ENCODE results near the gene GDNF.

GDNF gene

DNA sequence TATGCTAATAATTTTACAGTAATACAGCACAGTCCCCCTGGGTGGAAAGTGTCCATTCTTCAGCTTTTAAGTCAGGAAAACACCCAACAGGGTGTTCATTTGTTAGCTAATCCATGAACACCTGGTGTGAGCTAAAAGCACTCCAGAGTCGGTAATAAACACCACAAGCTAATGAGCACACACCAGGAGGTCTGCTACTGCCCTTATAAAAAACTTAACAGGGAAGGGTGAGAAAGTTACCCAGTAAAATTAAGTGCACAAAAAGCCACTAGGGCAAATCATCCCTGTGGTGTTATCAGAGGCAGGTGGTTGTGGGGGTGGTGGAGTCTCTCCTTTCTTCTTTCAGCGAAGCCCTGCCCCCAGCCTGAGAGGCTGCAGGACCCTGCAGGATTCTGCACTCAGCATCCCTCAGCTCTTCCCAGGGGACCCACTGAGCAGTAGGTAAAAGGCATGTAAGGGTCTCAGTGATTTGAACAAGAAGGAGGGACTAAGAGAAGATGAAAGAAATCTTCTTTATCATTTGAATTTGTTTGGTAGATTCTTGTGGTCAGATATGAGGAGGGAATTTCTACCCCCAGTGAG, 14.4 kb downstream of the GDNF start:
- H3K4me3 ChIP-seq (replicated peaks; ENCODE audit: insufficient read depth, low read length) = no peak overlapping the region
- no peak overlapping the region for H3K27ac ChIP-seq (replicated peaks)
- H3K27me3 ChIP-seq (ENCODE audit: insufficient read depth, poor library complexity, severe bottlenecking) = peaks cover 7% of the 10 kb centered on the region
- no peak for TF ChIP-seq POLR2AphosphoS5 (IDR thresholded peaks at IDR 0.05; ENCODE audit: low read depth)
- no peak for TF ChIP-seq SPI1 (IDR thresholded peaks at IDR 0.05; ENCODE audit: borderline replicate concordance, low read depth)
- TF ChIP-seq GABPA (IDR thresholded peaks at IDR 0.05; ENCODE audit: low read depth) = no peak
- TF ChIP-seq, protein P1, sequence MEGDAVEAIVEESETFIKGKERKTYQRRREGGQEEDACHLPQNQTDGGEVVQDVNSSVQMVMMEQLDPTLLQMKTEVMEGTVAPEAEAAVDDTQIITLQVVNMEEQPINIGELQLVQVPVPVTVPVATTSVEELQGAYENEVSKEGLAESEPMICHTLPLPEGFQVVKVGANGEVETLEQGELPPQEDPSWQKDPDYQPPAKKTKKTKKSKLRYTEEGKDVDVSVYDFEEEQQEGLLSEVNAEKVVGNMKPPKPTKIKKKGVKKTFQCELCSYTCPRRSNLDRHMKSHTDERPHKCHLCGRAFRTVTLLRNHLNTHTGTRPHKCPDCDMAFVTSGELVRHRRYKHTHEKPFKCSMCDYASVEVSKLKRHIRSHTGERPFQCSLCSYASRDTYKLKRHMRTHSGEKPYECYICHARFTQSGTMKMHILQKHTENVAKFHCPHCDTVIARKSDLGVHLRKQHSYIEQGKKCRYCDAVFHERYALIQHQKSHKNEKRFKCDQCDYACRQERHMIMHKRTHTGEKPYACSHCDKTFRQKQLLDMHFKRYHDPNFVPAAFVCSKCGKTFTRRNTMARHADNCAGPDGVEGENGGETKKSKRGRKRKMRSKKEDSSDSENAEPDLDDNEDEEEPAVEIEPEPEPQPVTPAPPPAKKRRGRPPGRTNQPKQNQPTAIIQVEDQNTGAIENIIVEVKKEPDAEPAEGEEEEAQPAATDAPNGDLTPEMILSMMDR (IDR thresholded peaks at IDR 0.05; ENCODE audit: insufficient read depth, low read length) = no peak
- TF ChIP-seq, protein P2, sequence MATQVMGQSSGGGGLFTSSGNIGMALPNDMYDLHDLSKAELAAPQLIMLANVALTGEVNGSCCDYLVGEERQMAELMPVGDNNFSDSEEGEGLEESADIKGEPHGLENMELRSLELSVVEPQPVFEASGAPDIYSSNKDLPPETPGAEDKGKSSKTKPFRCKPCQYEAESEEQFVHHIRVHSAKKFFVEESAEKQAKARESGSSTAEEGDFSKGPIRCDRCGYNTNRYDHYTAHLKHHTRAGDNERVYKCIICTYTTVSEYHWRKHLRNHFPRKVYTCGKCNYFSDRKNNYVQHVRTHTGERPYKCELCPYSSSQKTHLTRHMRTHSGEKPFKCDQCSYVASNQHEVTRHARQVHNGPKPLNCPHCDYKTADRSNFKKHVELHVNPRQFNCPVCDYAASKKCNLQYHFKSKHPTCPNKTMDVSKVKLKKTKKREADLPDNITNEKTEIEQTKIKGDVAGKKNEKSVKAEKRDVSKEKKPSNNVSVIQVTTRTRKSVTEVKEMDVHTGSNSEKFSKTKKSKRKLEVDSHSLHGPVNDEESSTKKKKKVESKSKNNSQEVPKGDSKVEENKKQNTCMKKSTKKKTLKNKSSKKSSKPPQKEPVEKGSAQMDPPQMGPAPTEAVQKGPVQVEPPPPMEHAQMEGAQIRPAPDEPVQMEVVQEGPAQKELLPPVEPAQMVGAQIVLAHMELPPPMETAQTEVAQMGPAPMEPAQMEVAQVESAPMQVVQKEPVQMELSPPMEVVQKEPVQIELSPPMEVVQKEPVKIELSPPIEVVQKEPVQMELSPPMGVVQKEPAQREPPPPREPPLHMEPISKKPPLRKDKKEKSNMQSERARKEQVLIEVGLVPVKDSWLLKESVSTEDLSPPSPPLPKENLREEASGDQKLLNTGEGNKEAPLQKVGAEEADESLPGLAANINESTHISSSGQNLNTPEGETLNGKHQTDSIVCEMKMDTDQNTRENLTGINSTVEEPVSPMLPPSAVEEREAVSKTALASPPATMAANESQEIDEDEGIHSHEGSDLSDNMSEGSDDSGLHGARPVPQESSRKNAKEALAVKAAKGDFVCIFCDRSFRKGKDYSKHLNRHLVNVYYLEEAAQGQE (IDR thresholded peaks at IDR 0.05; ENCODE audit: insufficient replicate concordance, low read depth) = no peak
- DNase-seq (ENCODE audit: low read depth in 1 of 2, low spot score in 1 of 2) = no peak

DNA sequence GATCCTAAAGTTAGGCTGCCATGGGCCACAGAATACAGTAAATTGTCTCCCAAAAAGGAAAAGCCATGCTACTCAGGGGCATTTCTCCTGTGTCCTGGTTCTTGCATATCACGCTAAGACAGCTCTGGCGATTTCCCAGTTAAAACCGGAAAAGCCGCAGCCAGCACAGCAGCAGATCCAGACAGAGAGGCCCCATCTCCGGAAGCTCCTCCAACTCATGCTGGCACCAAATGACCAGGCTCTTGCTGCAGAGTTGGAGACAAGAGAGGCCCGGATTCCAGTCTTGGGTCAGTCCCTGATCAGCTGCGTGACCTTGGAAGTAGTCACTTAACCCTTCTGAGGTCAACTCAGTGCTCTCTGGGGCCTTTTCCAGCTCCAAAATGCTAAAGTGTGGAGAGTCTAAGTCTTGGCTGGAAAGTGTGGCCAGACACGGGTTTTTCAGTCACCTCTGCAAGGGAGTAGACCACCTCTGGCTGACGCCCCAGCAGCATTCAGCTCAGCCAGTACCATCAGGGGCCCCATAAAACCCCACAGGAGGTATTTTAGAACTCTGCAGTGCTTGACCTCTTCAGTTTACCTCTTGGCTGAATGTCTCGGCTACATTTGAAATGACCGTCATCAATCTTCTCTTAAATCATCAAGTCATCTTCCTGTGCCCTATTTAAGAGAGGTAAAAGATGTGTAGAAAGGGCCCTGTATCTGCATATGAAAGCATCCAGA, 16.2 kb downstream of the GDNF start:
- Histone ChIP-seq H3K4me3 (replicated peaks; ENCODE audit: insufficient read depth, low read length) (no peak overlapping the region), H3K27ac (replicated peaks) (no peak overlapping the region), H3K27me3 (ENCODE audit: insufficient read depth, poor library complexity, severe bottlenecking) (peaks cover 7% of the 10 kb centered on the region)
- TF ChIP-seq POLR2AphosphoS5 (IDR thresholded peaks at IDR 0.05; ENCODE audit: low read depth) (no peak), GABPA (IDR thresholded peaks at IDR 0.05; ENCODE audit: low read depth) (no peak), SPI1 (IDR thresholded peaks at IDR 0.05; ENCODE audit: borderline replicate concordance, low read depth) (no peak)
- TF ChIP-seq, protein P2 (IDR thresholded peaks at IDR 0.05; ENCODE audit: insufficient replicate concordance, low read depth) = no peak
- TF ChIP-seq, protein P1 (IDR thresholded peaks at IDR 0.05; ENCODE audit: insufficient read depth, low read length) = no peak
- DNase-seq (ENCODE audit: low read depth in 1 of 2, low spot score in 1 of 2) = no peak

DNA sequence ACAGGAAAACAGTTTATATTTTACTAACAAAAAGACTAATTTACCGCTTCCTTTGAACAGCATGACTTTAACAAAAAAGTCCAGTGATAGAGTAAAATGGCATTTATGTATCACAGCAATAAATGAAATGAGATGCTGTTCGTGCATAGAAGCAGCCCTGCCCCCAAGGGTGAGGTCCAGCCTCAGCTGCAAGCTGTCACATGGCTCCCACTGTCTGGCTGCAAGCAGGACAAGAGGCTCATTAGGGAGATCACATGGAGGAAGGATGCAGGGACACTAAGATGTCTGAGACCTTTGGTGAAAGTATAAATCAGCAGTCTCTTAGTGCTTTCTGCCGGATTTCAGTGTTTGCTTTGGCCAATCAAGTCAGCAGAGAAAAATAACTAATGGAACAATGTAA, 23.0 kb downstream of the GDNF start:
- DNase-seq (ENCODE audit: low read depth in 1 of 2, low spot score in 1 of 2) = no peak
- H3K27me3 ChIP-seq (ENCODE audit: insufficient read depth, poor library complexity, severe bottlenecking) = no peaks in the 10 kb centered on the region
- no peak overlapping the region for H3K4me3 ChIP-seq (replicated peaks; ENCODE audit: insufficient read depth, low read length)
- TF ChIP-seq, protein P1 (IDR thresholded peaks at IDR 0.05; ENCODE audit: insufficient read depth, low read length) = no peak
- H3K27ac ChIP-seq (replicated peaks) = no peak overlapping the region

All from HL-60 (cell line).